HEK293 (cell line): Measurements from ENCODE around the gene GPR146.

Experiments used
- CTCF ChIA-PET: fragments of 350-600 bp; formaldehyde crosslinking; extraction: SDS; loops from one replicate; lab custom pipeline; 2021; ENCODE audit warnings: antibody characterized with exemption; lab: Yijun Ruan, JAX
- POLR2A ChIA-PET: fragments of 300-600 bp; formaldehyde crosslinking; extraction: SDS; loops from one replicate; lab custom pipeline; 2020; ENCODE audit warnings: antibody characterized with exemption, inconsistent platforms; lab: Yijun Ruan, JAX
- H3K27ac ChIP-seq: fragments of 200-500 bp; sonication (Bioruptor generic); 2 replicates; pipeline ENCODE4 v1.5.1; 2014; ENCODE audit warnings: low read depth, low read length, control low read depth, inconsistent platforms; ENCODE audit errors: extremely low read depth
- H3K36me3 ChIP-seq, 2 experiments: fragments of 200-500 bp in 1 of 2; sonication (Bioruptor generic) in 1 of 2; 1 replicate in 1 of 2; 2 replicates in 1 of 2; pipeline ENCODE4 v1.5.1; 2014 to 2017; ENCODE audit warnings: inconsistent platforms in 2 of 2, low read length in 2 of 2; ENCODE audit not compliant: control insufficient read depth in 2 of 2, insufficient read depth in 1 of 2
- H3K4me1 ChIP-seq: fragments of 200-500 bp; sonication (Bioruptor generic); 2 replicates; pipeline ENCODE4 v1.5.1; 2014; ENCODE audit warnings: mild to moderate bottlenecking, low read length, inconsistent platforms; ENCODE audit not compliant: control insufficient read depth, insufficient read depth
- H3K4me3 ChIP-seq: 2 replicates; pipeline ENCODE4 v1.5.1; 2011; ENCODE audit warnings: low read depth, mild to moderate bottlenecking, control low read depth, low read length, moderate library complexity
- H3K9me3 ChIP-seq: fragments of 200-500 bp; sonication (Bioruptor generic); 2 replicates; pipeline ENCODE4 v1.5.1; 2014; ENCODE audit warnings: low read depth, low read length, inconsistent platforms; ENCODE audit not compliant: control insufficient read depth, insufficient read depth
- BCL6B ChIP-seq: fragments of 450-650 bp; formaldehyde crosslinking; IDR thresholded peaks from 2 replicates; pipeline ENCODE4 v1.5.1; 2017; ENCODE audit warnings: missing biosample characterization, missing genetic modification characterization
- CTCF ChIP-seq: fragments of 450-650 bp; formaldehyde crosslinking; IDR thresholded peaks from 2 replicates; pipeline ENCODE4 v1.5.1; 2016; ENCODE audit warnings: missing biosample characterization, missing genetic modification characterization
- EGR2 ChIP-seq: fragments of 450-650 bp; formaldehyde crosslinking; IDR thresholded peaks from 2 replicates; pipeline ENCODE4 v1.5.1; 2016; ENCODE audit warnings: low read depth, missing biosample characterization, missing genetic modification characterization
- GLIS1 ChIP-seq: fragments of 450-650 bp; formaldehyde crosslinking; IDR thresholded peaks from 2 replicates; pipeline ENCODE4 v1.5.1; 2016; ENCODE audit warnings: missing biosample characterization, missing genetic modification characterization
- REPIN1 ChIP-seq: fragments of 450-650 bp; formaldehyde crosslinking; IDR thresholded peaks from 2 replicates; pipeline ENCODE4 v1.5.1; 2017; ENCODE audit warnings: missing biosample characterization, missing genetic modification characterization, low read depth
- SCRT2 ChIP-seq: fragments of 450-650 bp; formaldehyde crosslinking; IDR thresholded peaks from 2 replicates; pipeline ENCODE4 v1.5.1; 2016; ENCODE audit warnings: missing biosample characterization, missing genetic modification characterization
- SETDB1 ChIP-seq: IDR thresholded peaks from one replicate; pipeline ENCODE4 v1.6.1; 2017; ENCODE audit warnings: mild to moderate bottlenecking, low read length, moderate library complexity, mixed read lengths; ENCODE audit not compliant: insufficient read length
- SP3 ChIP-seq: fragments of 450-650 bp; formaldehyde crosslinking; IDR thresholded peaks from 2 replicates; pipeline ENCODE4 v1.5.1; 2016; ENCODE audit warnings: missing biosample characterization, missing genetic modification characterization
- ZBTB17 ChIP-seq: fragments of 450-650 bp; formaldehyde crosslinking; IDR thresholded peaks from 2 replicates; pipeline ENCODE4 v1.5.1; 2016; ENCODE audit warnings: missing biosample characterization, missing genetic modification characterization
- ZBTB44 ChIP-seq: fragments of 450-650 bp; IDR thresholded peaks from 2 replicates; pipeline ENCODE4 v1.5.1; 2018; ENCODE audit warnings: missing biosample characterization, mild to moderate bottlenecking, missing genetic modification characterization
- ZBTB49 ChIP-seq: fragments of 450-650 bp; formaldehyde crosslinking; IDR thresholded peaks from 2 replicates; pipeline ENCODE4 v1.5.1; 2016; ENCODE audit warnings: missing biosample characterization, missing genetic modification characterization, low read depth
- ZFP3 ChIP-seq: fragments of 450-650 bp; formaldehyde crosslinking; IDR thresholded peaks from 2 replicates; pipeline ENCODE4 v1.5.1; 2016; ENCODE audit warnings: low read depth, missing biosample characterization, missing genetic modification characterization
- ZFP69B ChIP-seq: fragments of 450-650 bp; formaldehyde crosslinking; IDR thresholded peaks from 2 replicates; pipeline ENCODE4 v1.5.1; 2016; ENCODE audit warnings: missing biosample characterization, missing genetic modification characterization
- ZNF202 ChIP-seq: fragments of 450-650 bp; formaldehyde crosslinking; IDR thresholded peaks from 2 replicates; pipeline ENCODE4 v1.5.1; 2016; ENCODE audit warnings: missing biosample characterization, missing genetic modification characterization, borderline replicate concordance
- ZNF214 ChIP-seq: fragments of 450-650 bp; formaldehyde crosslinking; IDR thresholded peaks from 2 replicates; pipeline ENCODE4 v1.5.1; 2017; ENCODE audit warnings: missing biosample characterization, mild to moderate bottlenecking, missing genetic modification characterization, borderline replicate concordance
- ZNF221 ChIP-seq: fragments of 450-650 bp; formaldehyde crosslinking; IDR thresholded peaks from 2 replicates; pipeline ENCODE4 v1.5.1; 2017; ENCODE audit warnings: missing biosample characterization, missing genetic modification characterization, borderline replicate concordance
- ZNF266 ChIP-seq: fragments of 450-650 bp; formaldehyde crosslinking; IDR thresholded peaks from 2 replicates; pipeline ENCODE4 v1.5.1; 2016; ENCODE audit warnings: missing biosample characterization, missing genetic modification characterization, low read depth
- ZNF341 ChIP-seq: fragments of 450-650 bp; formaldehyde crosslinking; IDR thresholded peaks from 2 replicates; pipeline ENCODE4; 2016; ENCODE audit warnings: low read depth, missing biosample characterization, missing genetic modification characterization
- ZNF350 ChIP-seq: fragments of 450-650 bp; formaldehyde crosslinking; IDR thresholded peaks from 2 replicates; pipeline ENCODE4 v1.5.0; 2017; ENCODE audit warnings: missing biosample characterization, mild to moderate bottlenecking, missing genetic modification characterization
- ZNF514 ChIP-seq: fragments of 450-650 bp; formaldehyde crosslinking; IDR thresholded peaks from 2 replicates; pipeline ENCODE4 v1.5.1; 2016; ENCODE audit warnings: missing biosample characterization, missing genetic modification characterization
- ZNF629 ChIP-seq: fragments of 450-650 bp; formaldehyde crosslinking; IDR thresholded peaks from 2 replicates; pipeline ENCODE4 v1.5.1; 2017; ENCODE audit warnings: missing biosample characterization, missing genetic modification characterization
- ZNF692 ChIP-seq: fragments of 450-650 bp; formaldehyde crosslinking; IDR thresholded peaks from 2 replicates; pipeline ENCODE4 v1.5.1; 2016; ENCODE audit warnings: missing biosample characterization, missing genetic modification characterization
- ZNF701 ChIP-seq: fragments of 450-650 bp; formaldehyde crosslinking; IDR thresholded peaks from 2 replicates; pipeline ENCODE4 v1.5.1; 2016; ENCODE audit warnings: missing biosample characterization, missing genetic modification characterization
- ZNF843 ChIP-seq: fragments of 450-650 bp; formaldehyde crosslinking; IDR thresholded peaks from 2 replicates; pipeline ENCODE4 v1.5.1; 2016; ENCODE audit warnings: missing biosample characterization, missing genetic modification characterization
- ZSCAN16 ChIP-seq: fragments of 450-650 bp; formaldehyde crosslinking; IDR thresholded peaks from 2 replicates; pipeline ENCODE4 v1.5.1; 2016; ENCODE audit warnings: missing biosample characterization, missing genetic modification characterization

Gene GPR146

GRCh38 chr7:1068013-1068412 is 23.7 kb downstream of the GPR146 start:
- no peaks in the 10 kb centered on the region for H3K9me3 ChIP-seq
- no peak overlapping the region for H3K27ac ChIP-seq
- no peak for TF ChIP-seq ZNF202 (tag by site-specific recombination)
- TF ChIP-seq ZNF692 (tag by site-specific recombination) = no peak
- TF ChIP-seq ZNF266 = no peak
- TF ChIP-seq ZFP69B (tag by site-specific recombination) = no peak
- TF ChIP-seq ZNF341 (tag by site-specific recombination) = no peak
- no peak for TF ChIP-seq ZNF843 (tag by site-specific recombination)
- TF ChIP-seq ZFP3 (tag by site-specific recombination) = no peak
- no peak for TF ChIP-seq ZNF214 (tag by site-specific recombination)
- TF ChIP-seq ZBTB44 (tag by site-specific recombination) = no peak
- no peak for TF ChIP-seq ZNF514
- TF ChIP-seq ZNF701 = no peak
- no peak for TF ChIP-seq GLIS1 (tag by site-specific recombination)
- TF ChIP-seq ZSCAN16 = no peak
- TF ChIP-seq ZNF221 = no peak
- TF ChIP-seq ZNF629 (tag by site-specific recombination) = no peak
- no peak for TF ChIP-seq ZBTB17 (tag by site-specific recombination)
- TF ChIP-seq BCL6B = no peak
- CTCF ChIA-PET = interaction anchor here (2.3 kb wide), 1 partner anchor 75 kb away, joined by 19 read pairs; no protein-coding TSS in a partner anchor
- POLR2A ChIA-PET = no interaction called here
- H3K36me3 ChIP-seq = no peaks in the 10 kb centered on the region
- H3K4me1 ChIP-seq = no peaks in the 10 kb centered on the region
- H3K4me3 ChIP-seq = no peak overlapping the region

- ChIA-PET CTCF (interaction anchor here (0.6 to 2.3 kb wide), 2 partner anchors 11 to 76 kb away, joined by 3 to 19 read pairs; no protein-coding TSS in a partner anchor), POLR2A (no interaction called here)
- Histone ChIP-seq H3K4me3 (no peak overlapping the region), H3K4me1 (no peaks in the 10 kb centered on the region), H3K27ac (no peak overlapping the region), H3K9me3 (no peaks in the 10 kb centered on the region), H3K36me3 (no peaks in the 10 kb centered on the region)
- TF ChIP-seq SP3 (tag by site-specific recombination) = no peak
- no peak for TF ChIP-seq EGR2 (tag by site-specific recombination)
- no peak for TF ChIP-seq ZNF350 (tag by site-specific recombination)
- TF ChIP-seq REPIN1 (tag by site-specific recombination) = no peak
- no peak for TF ChIP-seq CTCF (tag by site-specific recombination)
- TF ChIP-seq SETDB1 = no peak
- TF ChIP-seq SCRT2 (tag by site-specific recombination) = no peak
- no peak for TF ChIP-seq ZBTB49 (tag by site-specific recombination)
Observed at GRCh38 chr7:1068619-1069018, 24.3 kb downstream of the GPR146 start.
